ENCODE data around the gene SMARCD3. TPM values are rescaled to one million over a fixed set of nuclear protein-coding genes. Genes with fewer than 3 reads are reported as not detected.

SMARCD3 gene
- total RNA-seq, 4 donors from 2014 or later = 42.2 to 56.7 (median 47.2) TPM

GRCh38 chr7:151192002-151192539 is 56.4 kb downstream of the SMARCD3 start:
- Histone ChIP-seq H3K4me1 (no peaks in the 10 kb centered on the region), H3K27ac (no peak overlapping the region), H3K27me3 (no peaks in the 10 kb centered on the region), H3K9me3 (no peaks in the 10 kb centered on the region), H3K36me3 (no peaks in the 10 kb centered on the region), H3K4me3 (replicated peaks in 1 of 3) (no peak overlapping the region)
- no peak for DNase-seq
- WGBS, 2 donors = 93 to 97% methylated on average over 7 to 22 of the region's 23 CpGs
- no peak for TF ChIP-seq POLR2A (IDR thresholded peaks at IDR 0.05)
- TF ChIP-seq, protein P1, sequence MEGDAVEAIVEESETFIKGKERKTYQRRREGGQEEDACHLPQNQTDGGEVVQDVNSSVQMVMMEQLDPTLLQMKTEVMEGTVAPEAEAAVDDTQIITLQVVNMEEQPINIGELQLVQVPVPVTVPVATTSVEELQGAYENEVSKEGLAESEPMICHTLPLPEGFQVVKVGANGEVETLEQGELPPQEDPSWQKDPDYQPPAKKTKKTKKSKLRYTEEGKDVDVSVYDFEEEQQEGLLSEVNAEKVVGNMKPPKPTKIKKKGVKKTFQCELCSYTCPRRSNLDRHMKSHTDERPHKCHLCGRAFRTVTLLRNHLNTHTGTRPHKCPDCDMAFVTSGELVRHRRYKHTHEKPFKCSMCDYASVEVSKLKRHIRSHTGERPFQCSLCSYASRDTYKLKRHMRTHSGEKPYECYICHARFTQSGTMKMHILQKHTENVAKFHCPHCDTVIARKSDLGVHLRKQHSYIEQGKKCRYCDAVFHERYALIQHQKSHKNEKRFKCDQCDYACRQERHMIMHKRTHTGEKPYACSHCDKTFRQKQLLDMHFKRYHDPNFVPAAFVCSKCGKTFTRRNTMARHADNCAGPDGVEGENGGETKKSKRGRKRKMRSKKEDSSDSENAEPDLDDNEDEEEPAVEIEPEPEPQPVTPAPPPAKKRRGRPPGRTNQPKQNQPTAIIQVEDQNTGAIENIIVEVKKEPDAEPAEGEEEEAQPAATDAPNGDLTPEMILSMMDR (IDR thresholded peaks at IDR 0.05) = no peak
- intact Hi-C loops (cut with DNase I) = no loop called here

GRCh38 chr7:151191544-151191943 is 57.0 kb downstream of the SMARCD3 start:
- TF ChIP-seq, protein P1 (IDR thresholded peaks at IDR 0.05) = no peak
- TF ChIP-seq POLR2A (IDR thresholded peaks at IDR 0.05) = no peak
- Histone ChIP-seq H3K4me1 (no peaks in the 10 kb centered on the region), H3K4me3 (replicated peaks in 1 of 3) (no peak overlapping the region), H3K27ac (no peak overlapping the region), H3K9me3 (no peaks in the 10 kb centered on the region), H3K36me3 (no peaks in the 10 kb centered on the region), H3K27me3 (no peaks in the 10 kb centered on the region)
- intact Hi-C loops (cut with DNase I) = no loop called here
- 77 to 85% methylated on average over 12 of the region's 12 CpGs for WGBS, 2 donors
- DNase-seq = no peak

GRCh38 chr7:151189038-151189437 is 59.5 kb downstream of the SMARCD3 start:
- no peak for DNase-seq
- intact Hi-C loops (cut with DNase I) = no loop called here
- Histone ChIP-seq H3K36me3 (no peaks in the 10 kb centered on the region), H3K27me3 (no peaks in the 10 kb centered on the region), H3K9me3 (no peaks in the 10 kb centered on the region), H3K27ac (no peak overlapping the region), H3K4me1 (no peaks in the 10 kb centered on the region), H3K4me3 (replicated peaks in 1 of 3) (no peak overlapping the region)
- WGBS, 2 donors = 80 to 89% methylated on average over 4 of the region's 4 CpGs
- TF ChIP-seq, protein P1 (IDR thresholded peaks at IDR 0.05) = no peak
- no peak for TF ChIP-seq POLR2A (IDR thresholded peaks at IDR 0.05)

MicroRNA genes within 50 kb of the gene (microRNA counts, 767-probe panel; counts per million panel counts)
- 0 counts per million in 2 donors for microRNA hsa-miR-671-3p
- 0 counts per million in 2 donors for microRNA hsa-miR-671-5p

Other genes with a start within 250 kb of the SMARCD3 start
- under 1 TPM in 1 of 4 donors, not detected in 3; 0.27 TPM for gene ATG9B, start 224.2 kb downstream of the SMARCD3 start, total RNA-seq
- 10 to 100 TPM; 39.0 to 74.2 (median 60.9) TPM for gene ABCB8, start 220.2 kb downstream of the SMARCD3 start, total RNA-seq
- 1 to 10 TPM in 3 of 4 donors, not detected in 1; 1.2 to 2.6 (median 1.5) TPM for gene ASIC3, start 200.2 kb downstream of the SMARCD3 start, total RNA-seq
- 10 to 100 TPM in 2 of 4 donors, 1 to 10 TPM in 2; 5.3 to 17.4 (median 9.6) TPM for gene CDK5, start 190.8 kb downstream of the SMARCD3 start, total RNA-seq
- gene SLC4A2, start 189.1 kb downstream of the SMARCD3 start, total RNA-seq = 100 to 1,000 TPM in 1 of 4 donors, 10 to 100 TPM in 3; 48.5 to 109 (median 69.0) TPM
- gene FASTK, start 167.9 kb downstream of the SMARCD3 start, total RNA-seq = 100 to 1,000 TPM in 1 of 4 donors, 10 to 100 TPM in 3; 71.8 to 114 (median 78.8) TPM
- 10 to 100 TPM; 33.7 to 78.7 (median 44.2) TPM for gene TMUB1, start 165.2 kb downstream of the SMARCD3 start, total RNA-seq
- gene AGAP3, start 162.2 kb downstream of the SMARCD3 start, total RNA-seq = 10 to 100 TPM; 49.0 to 75.2 (median 66.2) TPM
- gene GBX1, start 81.0 kb downstream of the SMARCD3 start, total RNA-seq = not detected
- gene ASB10, start 61.4 kb downstream of the SMARCD3 start, total RNA-seq = not detected
- gene H2BK1, start 38.2 kb downstream of the SMARCD3 start, total RNA-seq = not detected
- gene ABCF2, start 21.5 kb downstream of the SMARCD3 start, total RNA-seq = 10 to 100 TPM; 23.8 to 39.4 (median 34.1) TPM
- 10 to 100 TPM; 33.9 to 82.4 (median 58.7) TPM for gene CHPF2, start 16.2 kb downstream of the SMARCD3 start, total RNA-seq
- gene NUB1, start 93.1 kb upstream of the SMARCD3 start, total RNA-seq = 10 to 100 TPM; 56.9 to 75.5 (median 71.4) TPM
- 100 to 1,000 TPM in 3 of 4 donors, 10 to 100 TPM in 1; 99.5 to 203 (median 142) TPM for gene WDR86, start 161.3 kb upstream of the SMARCD3 start, total RNA-seq
- 10 to 100 TPM; 16.4 to 45.5 (median 24.5) TPM for gene CRYGN, start 191.4 kb upstream of the SMARCD3 start, total RNA-seq

Data from thyroid gland (tissue), 4 donors.